ENCODE results near the gene NUP214. TPM values are rescaled to one million over a fixed set of nuclear protein-coding genes. Genes with fewer than 3 reads are reported as not detected.

NUP214 gene
- total RNA-seq, 1 donor from 2014 or later, result 67.1 TPM

DNA sequence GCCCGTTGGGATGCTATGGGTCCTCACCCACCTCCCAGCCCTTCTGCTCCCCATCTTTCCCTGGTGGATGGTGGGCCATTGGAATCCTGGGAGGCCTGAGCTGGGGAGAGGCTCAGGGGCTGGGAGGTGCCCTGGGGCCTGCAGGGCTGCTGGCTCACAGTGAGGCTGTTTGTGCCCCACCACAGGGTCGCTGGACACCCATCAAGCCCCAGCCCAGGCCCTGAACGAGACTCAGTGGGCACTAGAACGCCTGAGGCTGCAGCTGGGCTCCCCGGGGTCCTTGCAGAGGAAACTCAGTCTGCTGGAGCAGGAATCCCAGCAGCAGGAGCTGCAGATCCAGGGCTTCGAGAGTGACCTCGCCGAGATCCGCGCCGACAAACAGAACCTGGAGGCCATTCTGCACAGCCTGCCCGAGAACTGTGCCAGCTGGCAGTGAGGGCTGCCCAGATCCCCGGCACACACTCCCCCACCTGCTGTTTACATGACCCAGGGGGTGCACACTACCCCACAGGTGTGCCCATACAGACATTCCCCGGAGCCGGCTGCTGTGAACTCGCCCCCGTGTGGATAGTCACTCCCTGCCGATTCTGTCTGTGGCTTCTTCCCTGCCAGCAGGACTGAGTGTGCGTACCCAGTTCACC, 33.9 kb upstream of the NUP214 start:
- H3K27me3 Mint-ChIP-seq, result peaks cover 9% of the 10 kb centered on the region
- H3K9me3 Mint-ChIP-seq, result no peaks in the 10 kb centered on the region
- no peak for DNase-seq (ENCODE audit: extremely low spot score, unreplicated experiment)
- H3K36me3 Mint-ChIP-seq, result no peaks in the 10 kb centered on the region
- no peak overlapping the region for H3K27ac Mint-ChIP-seq
- H3K4me1 Mint-ChIP-seq (ENCODE audit: unreplicated experiment), result peaks cover 15% of the 10 kb centered on the region
- H3K4me3 Mint-ChIP-seq, result no peak overlapping the region
- TF ChIP-seq, protein P1, sequence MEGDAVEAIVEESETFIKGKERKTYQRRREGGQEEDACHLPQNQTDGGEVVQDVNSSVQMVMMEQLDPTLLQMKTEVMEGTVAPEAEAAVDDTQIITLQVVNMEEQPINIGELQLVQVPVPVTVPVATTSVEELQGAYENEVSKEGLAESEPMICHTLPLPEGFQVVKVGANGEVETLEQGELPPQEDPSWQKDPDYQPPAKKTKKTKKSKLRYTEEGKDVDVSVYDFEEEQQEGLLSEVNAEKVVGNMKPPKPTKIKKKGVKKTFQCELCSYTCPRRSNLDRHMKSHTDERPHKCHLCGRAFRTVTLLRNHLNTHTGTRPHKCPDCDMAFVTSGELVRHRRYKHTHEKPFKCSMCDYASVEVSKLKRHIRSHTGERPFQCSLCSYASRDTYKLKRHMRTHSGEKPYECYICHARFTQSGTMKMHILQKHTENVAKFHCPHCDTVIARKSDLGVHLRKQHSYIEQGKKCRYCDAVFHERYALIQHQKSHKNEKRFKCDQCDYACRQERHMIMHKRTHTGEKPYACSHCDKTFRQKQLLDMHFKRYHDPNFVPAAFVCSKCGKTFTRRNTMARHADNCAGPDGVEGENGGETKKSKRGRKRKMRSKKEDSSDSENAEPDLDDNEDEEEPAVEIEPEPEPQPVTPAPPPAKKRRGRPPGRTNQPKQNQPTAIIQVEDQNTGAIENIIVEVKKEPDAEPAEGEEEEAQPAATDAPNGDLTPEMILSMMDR (conservative IDR thresholded peaks at IDR 0.05), result no peak

DNA sequence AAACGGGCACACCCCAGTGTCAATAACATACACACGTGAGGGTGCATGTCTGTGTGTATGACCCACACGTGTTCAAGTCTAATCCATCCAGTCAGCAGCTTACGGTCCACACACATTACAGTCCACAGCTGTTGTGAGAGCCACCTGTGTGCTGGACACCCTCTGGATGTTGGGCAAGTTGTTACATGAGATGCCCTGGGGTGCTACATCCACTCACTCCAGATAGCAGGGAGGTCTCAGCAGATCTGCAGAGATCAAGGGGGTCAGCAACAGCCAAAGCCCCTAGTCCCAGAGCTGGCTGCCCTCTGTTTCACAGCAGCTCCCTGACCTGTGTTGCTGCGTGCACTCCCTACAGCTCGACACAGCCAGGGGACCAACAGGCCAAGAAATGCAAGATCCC, 33.4 kb upstream of the NUP214 start:
- TF ChIP-seq, protein P1 (conservative IDR thresholded peaks at IDR 0.05), result no peak
- Mint-ChIP-seq H3K9me3 (no peaks in the 10 kb centered on the region), H3K36me3 (no peaks in the 10 kb centered on the region), H3K4me1 (ENCODE audit: unreplicated experiment) (peaks cover 15% of the 10 kb centered on the region), H3K27me3 (peaks cover 9% of the 10 kb centered on the region), H3K27ac (no peak overlapping the region), H3K4me3 (no peak overlapping the region)
- DNase-seq (ENCODE audit: extremely low spot score, unreplicated experiment), result no peak

DNA sequence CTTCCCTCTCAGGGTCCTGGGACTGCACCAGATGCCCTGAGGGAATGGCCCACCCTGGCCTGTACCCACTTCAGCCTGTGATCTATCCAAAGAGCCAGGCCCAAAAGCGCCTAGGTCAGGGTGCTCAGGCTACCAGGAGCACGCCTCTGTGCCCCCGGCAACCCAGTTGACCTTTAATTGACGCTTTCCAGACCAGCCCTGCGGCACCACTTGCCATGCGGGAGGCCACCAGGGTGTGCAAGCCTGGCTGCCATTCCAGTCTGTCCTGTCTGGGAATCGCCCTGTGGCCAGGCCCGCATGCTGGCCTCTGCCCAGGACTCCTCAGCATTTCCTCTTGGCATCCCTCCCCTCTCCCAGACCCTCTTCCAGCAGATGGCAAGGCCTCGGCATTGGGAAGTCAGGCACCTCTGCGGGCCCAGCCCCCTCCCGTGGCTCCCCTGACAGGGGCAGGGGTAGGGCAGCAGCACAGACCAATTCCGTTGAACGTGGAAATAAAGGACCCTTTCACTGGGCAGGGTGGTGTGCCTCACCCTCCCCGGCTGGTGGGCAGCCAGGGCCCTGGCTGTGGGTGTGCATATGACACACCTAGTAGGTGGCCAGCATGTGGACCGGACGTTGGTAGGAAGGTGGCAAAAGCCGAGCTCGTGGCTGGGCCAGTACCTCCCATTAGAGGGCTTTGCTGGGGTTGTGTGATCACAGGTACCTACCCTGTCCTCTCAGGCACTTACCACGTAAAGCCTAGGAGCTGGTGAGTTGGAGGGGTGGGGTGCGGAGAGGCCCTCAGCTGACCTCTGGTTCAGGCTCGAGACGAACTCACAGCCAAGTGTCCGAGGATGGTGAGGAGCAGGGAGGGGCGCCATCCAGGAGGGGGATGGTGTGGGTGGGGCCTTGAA, 32.6 kb upstream of the NUP214 start:
- peaks cover 21% of the 10 kb centered on the region for H3K4me1 Mint-ChIP-seq (ENCODE audit: unreplicated experiment)
- H3K27me3 Mint-ChIP-seq, result peaks cover 9% of the 10 kb centered on the region
- H3K9me3 Mint-ChIP-seq, result no peaks in the 10 kb centered on the region
- no peak overlapping the region for H3K27ac Mint-ChIP-seq
- TF ChIP-seq, protein P1 (conservative IDR thresholded peaks at IDR 0.05), result no peak
- H3K4me3 Mint-ChIP-seq, result no peak overlapping the region
- DNase-seq (ENCODE audit: extremely low spot score, unreplicated experiment), result no peak
- no peaks in the 10 kb centered on the region for H3K36me3 Mint-ChIP-seq

DNA sequence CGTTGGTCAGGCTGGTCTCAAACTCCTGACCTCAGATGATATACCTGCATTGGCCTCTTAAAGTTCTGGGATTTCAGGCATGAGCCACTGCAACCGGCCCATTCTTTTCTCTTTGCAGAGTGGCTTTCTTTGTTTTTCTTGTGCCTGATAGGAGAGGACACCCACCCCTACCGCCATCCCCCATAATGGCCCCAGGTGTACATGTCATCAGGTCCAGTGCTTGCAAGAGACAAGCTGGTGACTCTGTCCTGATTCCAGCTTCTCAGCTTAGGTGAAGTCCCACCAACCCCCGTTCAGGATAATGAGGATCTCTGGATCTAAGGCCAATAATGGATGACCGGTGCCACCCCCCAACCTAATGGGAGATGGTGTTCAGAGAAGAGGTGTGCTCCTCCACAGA, 31.4 kb upstream of the NUP214 start:
- Mint-ChIP-seq H3K27me3 (peaks cover 6% of the 10 kb centered on the region), H3K9me3 (no peaks in the 10 kb centered on the region), H3K36me3 (no peaks in the 10 kb centered on the region), H3K4me1 (ENCODE audit: unreplicated experiment) (peaks cover 25% of the 10 kb centered on the region), H3K4me3 (peak overlapping the region; percentile 53), H3K27ac (peak overlapping the region; percentile 79)
- no peak for DNase-seq (ENCODE audit: extremely low spot score, unreplicated experiment)
- TF ChIP-seq, protein P1 (conservative IDR thresholded peaks at IDR 0.05), result no peak

DNA sequence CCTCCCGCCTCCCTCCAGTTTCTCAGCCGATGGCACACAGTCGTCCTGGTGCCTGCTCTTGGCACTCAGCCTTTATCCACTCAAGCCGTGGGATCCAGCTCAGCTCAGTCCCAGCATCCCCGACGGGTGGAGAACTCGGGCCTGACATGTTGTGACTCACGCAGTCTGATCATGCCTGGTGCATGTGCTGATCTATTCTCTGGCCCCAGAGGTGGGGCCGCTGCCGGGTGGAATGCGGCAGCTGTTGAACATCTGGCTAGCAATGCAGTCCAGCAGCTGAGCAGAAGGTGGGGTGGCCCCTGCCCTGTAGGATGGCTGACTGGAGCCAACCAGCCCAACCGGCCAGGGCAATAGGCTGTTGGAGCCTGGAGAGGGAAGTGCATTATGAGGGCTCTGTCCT, 30.8 kb upstream of the NUP214 start:
- TF ChIP-seq, protein P1 (conservative IDR thresholded peaks at IDR 0.05), result no peak
- Mint-ChIP-seq H3K4me1 (ENCODE audit: unreplicated experiment) (peaks cover 27% of the 10 kb centered on the region), H3K9me3 (no peaks in the 10 kb centered on the region), H3K4me3 (peak overlapping the region; percentile 89), H3K27me3 (peaks cover 6% of the 10 kb centered on the region), H3K27ac (peak overlapping the region; percentile 79), H3K36me3 (no peaks in the 10 kb centered on the region)
- no peak for DNase-seq (ENCODE audit: extremely low spot score, unreplicated experiment)
